NOMO-1 treated with DMSO at 0.1 percent for 48 hours (cell line): ENCODE measurements around the gene RARA.

ENCODE experiments used
- DNase-seq: peaks from one replicate; lab custom pipeline; 2025; ENCODE audit not compliant: unreplicated experiment; lab: John Stamatoyannopoulos, UW

The RARA gene

GRCh38 chr17:40315678-40316570 is 6.9 kb downstream of the RARA start:
- peak; percentile 11 for DNase-seq

GRCh38 chr17:40316571-40317344 is 7.8 kb downstream of the RARA start:
- peak; percentile 19 for DNase-seq

GRCh38 chr17:40317345-40317873 is 8.4 kb downstream of the RARA start:
- peak; percentile 52 for DNase-seq

- peak; percentile 95 for DNase-seq
Observed at GRCh38 chr17:40317880-40318829, 9.2 kb downstream of the RARA start.

- DNase-seq = no peak
Observed at GRCh38 chr17:40318830-40319391, 9.9 kb downstream of the RARA start.

GRCh38 chr17:40319651-40320540 is 10.9 kb downstream of the RARA start:
- DNase-seq = no peak

GRCh38 chr17:40320756-40321523 is 12.0 kb downstream of the RARA start:
- no peak for DNase-seq

- no peak for DNase-seq
Observed at GRCh38 chr17:40321524-40321929, 12.5 kb downstream of the RARA start.

GRCh38 chr17:40321961-40322357 is 13.0 kb downstream of the RARA start:
- DNase-seq = no peak

GRCh38 chr17:40322358-40323315 is 13.7 kb downstream of the RARA start:
- DNase-seq = peak; percentile 98

GRCh38 chr17:40323391-40324381 is 14.7 kb downstream of the RARA start:
- no peak for DNase-seq

- DNase-seq = no peak
Observed at GRCh38 chr17:40325156-40326013, 16.4 kb downstream of the RARA start.

- DNase-seq = peak; percentile 35
Observed at GRCh38 chr17:40326014-40326831, 17.2 kb downstream of the RARA start.

- DNase-seq = no peak
Observed at GRCh38 chr17:40326832-40327199, 17.8 kb downstream of the RARA start.
